GM13977 (cell line): ENCODE results near the gene ABHD1.
"Not testable (repeated sequence)": the region's sequence is repeated elsewhere in the genome, so short reads cannot be mapped to it uniquely, and the experiment has no call there.

Experiments used
- DNase-seq: peaks from one replicate; pipeline ENCODE4 v3.0.0; 2012; ENCODE audit warnings: low spot score
- in situ Hi-C: fragments of 300-500 bp; cut with MboI; formaldehyde crosslinking; loops from one replicate; pipeline ENCODE4 v1.12.0; 2022; ENCODE audit warnings: low sequenced_read_pairs, low pct_unique_long_range_greater_than_20kb, mixed read lengths, inconsistent platforms; ENCODE audit not compliant: unreplicated experiment
- TF ChIP-seq, protein P1 (sequence below): IDR thresholded peaks from 2 replicates; pipeline ENCODE4 v1.5.1; 2012; ENCODE audit warnings: mild to moderate bottlenecking, control low read depth; ENCODE audit not compliant: insufficient read depth; ENCODE audit errors: extremely low read depth, missing control alignments

ABHD1 gene

GRCh38 chr2:27115519-27115918 is 8.1 kb upstream of the ABHD1 start:
- TF ChIP-seq, protein P1, sequence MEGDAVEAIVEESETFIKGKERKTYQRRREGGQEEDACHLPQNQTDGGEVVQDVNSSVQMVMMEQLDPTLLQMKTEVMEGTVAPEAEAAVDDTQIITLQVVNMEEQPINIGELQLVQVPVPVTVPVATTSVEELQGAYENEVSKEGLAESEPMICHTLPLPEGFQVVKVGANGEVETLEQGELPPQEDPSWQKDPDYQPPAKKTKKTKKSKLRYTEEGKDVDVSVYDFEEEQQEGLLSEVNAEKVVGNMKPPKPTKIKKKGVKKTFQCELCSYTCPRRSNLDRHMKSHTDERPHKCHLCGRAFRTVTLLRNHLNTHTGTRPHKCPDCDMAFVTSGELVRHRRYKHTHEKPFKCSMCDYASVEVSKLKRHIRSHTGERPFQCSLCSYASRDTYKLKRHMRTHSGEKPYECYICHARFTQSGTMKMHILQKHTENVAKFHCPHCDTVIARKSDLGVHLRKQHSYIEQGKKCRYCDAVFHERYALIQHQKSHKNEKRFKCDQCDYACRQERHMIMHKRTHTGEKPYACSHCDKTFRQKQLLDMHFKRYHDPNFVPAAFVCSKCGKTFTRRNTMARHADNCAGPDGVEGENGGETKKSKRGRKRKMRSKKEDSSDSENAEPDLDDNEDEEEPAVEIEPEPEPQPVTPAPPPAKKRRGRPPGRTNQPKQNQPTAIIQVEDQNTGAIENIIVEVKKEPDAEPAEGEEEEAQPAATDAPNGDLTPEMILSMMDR: no peak
- in situ Hi-C loops: no loop called here
- DNase-seq: no peak

GRCh38 chr2:27117995-27118524 is 5.6 kb upstream of the ABHD1 start:
- DNase-seq: no peak
- in situ Hi-C loops: no loop called here

DNA sequence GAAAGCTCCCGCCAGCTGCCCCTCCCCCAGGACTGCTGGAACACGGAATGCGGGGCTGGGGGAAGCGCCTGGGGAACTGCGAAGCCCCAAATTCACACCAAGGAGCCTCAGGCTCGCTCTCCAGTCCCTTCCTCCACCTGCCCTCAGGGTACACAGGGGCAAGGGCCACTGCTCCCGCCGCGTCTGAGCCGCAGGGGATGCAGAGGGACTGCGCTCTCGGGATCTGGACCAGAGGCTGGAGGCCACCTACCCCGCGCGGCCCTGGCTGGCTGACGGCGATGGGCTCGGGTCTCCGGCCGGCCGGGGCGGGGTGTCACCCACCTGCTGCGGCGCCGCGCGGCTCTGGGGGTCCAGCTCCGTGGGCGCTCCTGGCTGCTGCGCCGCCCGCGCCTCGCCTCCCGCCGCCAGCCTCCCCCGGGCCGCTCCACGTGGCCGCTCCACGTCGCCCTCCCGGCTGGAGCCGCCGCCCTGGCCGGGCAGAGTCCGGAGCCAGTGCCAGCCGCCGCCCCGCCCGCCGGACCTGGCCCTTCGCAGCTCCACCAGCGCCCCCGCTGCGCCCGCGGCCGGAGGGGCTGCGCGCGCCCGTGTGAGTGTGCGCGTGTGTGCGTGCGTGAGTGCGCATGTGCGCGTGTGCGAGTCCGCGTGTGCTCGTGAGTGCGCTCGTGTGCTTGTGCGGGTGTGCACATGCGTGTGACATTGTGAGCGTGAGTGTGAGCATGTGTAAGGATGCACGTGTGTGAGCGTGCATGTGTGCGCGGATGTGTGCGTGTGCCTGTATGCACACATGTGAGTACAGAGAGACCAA is 4.9 kb upstream of the ABHD1 start, which contains the start of gene CGREF1:
CGREF1 (minus strand) TSS at position 604 of the 805 bp plus-strand sequence. CDS start 14,762 bp downstream, outside the sequence.
- in situ Hi-C loops: no loop called here
- peak; percentile 54 for DNase-seq
- TF ChIP-seq, protein P1: no peak

More at GRCh38 chr2:27117995-27118524, 5.6 kb upstream of the ABHD1 start:
- TF ChIP-seq, protein P1: no peak

GRCh38 chr2:27119330-27119670 is 4.3 kb upstream of the ABHD1 start:
- DNase-seq, in situ Hi-C loops: not testable (repeated sequence)

GRCh38 chr2:27121906-27122305 is 1.7 kb upstream of the ABHD1 start:
- TF ChIP-seq, protein P1: no peak
- in situ Hi-C loops: no loop called here
- no peak for DNase-seq

- TF ChIP-seq, protein P1: no peak
- DNase-seq: no peak
- in situ Hi-C loops: no loop called here
These were observed 824 bp upstream of the ABHD1 start for GRCh38 chr2:27122791-27123190.

GRCh38 chr2:27125104-27125503 is 1.5 kb downstream of the ABHD1 start:
- no peak for DNase-seq
- TF ChIP-seq, protein P1: no peak
- in situ Hi-C loops: no loop called here
